GM18873 (cell line): ENCODE measurements around the gene YPEL2.
"Not testable (repeated sequence)": the region's sequence is repeated elsewhere in the genome, so short reads cannot be mapped to it uniquely, and the experiment has no call there.

Source experiments
- ATAC-seq: cut with Tn5 transposase; IDR thresholded peaks from one replicate; pipeline ENCODE4 v1.9.1; 2021; ENCODE audit warnings: mild to moderate bottlenecking, moderate library complexity, moderate number of reproducible peaks; ENCODE audit not compliant: unreplicated experiment, low FRiP score

YPEL2 gene

GRCh38 chr17:59331129-59331928, at the start of gene YPEL2:
YPEL2 (plus strand) TSS chr17:59331655; CDS start chr17:59353410, 21,755 bp downstream.
- peak; percentile 76 for ATAC-seq

GRCh38 chr17:59284317-59284716, 47.1 kb upstream of the YPEL2 start:
- ATAC-seq = no peak

- ATAC-seq = no peak
Observed at GRCh38 chr17:59287452-59287851, 44.0 kb upstream of the YPEL2 start.

- no peak for ATAC-seq
Observed at GRCh38 chr17:59287891-59288290, 43.6 kb upstream of the YPEL2 start.

- ATAC-seq = no peak
Observed at GRCh38 chr17:59289981-59290301, 41.5 kb upstream of the YPEL2 start.

- not testable (repeated sequence) for ATAC-seq
Observed at GRCh38 chr17:59290302-59290998, 41.0 kb upstream of the YPEL2 start.

- ATAC-seq = no peak
Observed at GRCh38 chr17:59292174-59292523, 39.3 kb upstream of the YPEL2 start.

GRCh38 chr17:59296190-59296589, 35.3 kb upstream of the YPEL2 start:
- ATAC-seq = no peak

GRCh38 chr17:59298521-59298920, 32.9 kb upstream of the YPEL2 start:
- no peak for ATAC-seq

- ATAC-seq = no peak
Observed at GRCh38 chr17:59299400-59300092, 31.9 kb upstream of the YPEL2 start.

- no peak for ATAC-seq
Observed at GRCh38 chr17:59300941-59301340, 30.5 kb upstream of the YPEL2 start.

- ATAC-seq = no peak
Observed at GRCh38 chr17:59304811-59305210, 26.6 kb upstream of the YPEL2 start.

GRCh38 chr17:59310263-59310920, 21.1 kb upstream of the YPEL2 start:
- no peak for ATAC-seq

GRCh38 chr17:59311051-59311468, 20.4 kb upstream of the YPEL2 start:
- ATAC-seq = no peak

- ATAC-seq = not testable (repeated sequence)
Observed at GRCh38 chr17:59311521-59311920, 19.9 kb upstream of the YPEL2 start.

GRCh38 chr17:59315866-59316265, 15.6 kb upstream of the YPEL2 start:
- no peak for ATAC-seq

GRCh38 chr17:59327121-59327980, 4.1 kb upstream of the YPEL2 start:
- ATAC-seq = no peak

- no peak for ATAC-seq
Observed at GRCh38 chr17:59327981-59328290, 3.5 kb upstream of the YPEL2 start.

- no peak for ATAC-seq
Observed at GRCh38 chr17:59328601-59329000, 2.9 kb upstream of the YPEL2 start.
